ENCODE data around the gene MPDU1.

Gene MPDU1

DNA sequence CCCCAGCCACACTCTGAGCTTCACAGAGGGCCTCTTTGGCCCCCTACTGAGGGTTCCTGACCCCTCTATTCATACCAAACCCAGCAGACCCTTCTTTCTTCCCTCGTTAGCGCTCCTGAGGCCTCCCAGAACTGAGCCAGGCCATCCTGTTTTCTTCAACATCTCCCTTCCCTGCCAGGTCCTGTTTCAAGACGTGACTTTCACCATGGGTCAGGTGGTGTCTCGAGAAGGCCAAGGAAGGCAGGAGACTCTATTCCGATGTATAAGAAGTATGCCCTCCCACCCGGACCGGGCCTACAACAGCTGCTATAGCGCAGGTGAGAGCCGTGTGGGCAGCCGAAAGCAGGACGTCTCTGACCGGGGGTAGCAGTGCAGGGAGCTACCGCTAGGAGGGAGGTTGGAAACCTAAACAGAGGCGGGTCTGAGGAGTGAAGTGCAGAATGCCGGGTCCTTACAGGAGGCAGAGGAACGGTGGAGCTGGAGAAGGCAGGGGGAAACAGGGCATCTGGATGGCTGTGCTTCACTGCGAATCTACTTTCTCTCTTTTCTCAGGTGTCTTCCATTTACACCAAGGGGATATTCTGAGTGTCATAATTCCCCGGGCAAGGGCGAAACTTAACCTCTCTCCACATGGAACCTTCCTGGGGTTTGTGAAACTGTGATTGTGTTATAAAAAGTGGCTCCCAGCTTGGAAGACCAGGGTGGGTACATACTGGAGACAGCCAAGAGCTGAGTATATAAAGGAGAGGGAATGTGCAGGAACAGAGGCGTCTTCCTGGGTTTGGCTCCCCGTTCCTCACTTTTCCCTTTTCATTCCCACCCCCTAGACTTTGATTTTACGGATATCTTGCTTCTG lies 23.3 kb upstream of the MPDU1 start:
- DNase-seq (ENCODE audit: low read depth in 2 of 2), result peak in 1 of 2 donors; percentile 44

GRCh38 chr17:7561028-7561575 lies 22.6 kb upstream of the MPDU1 start:
- DNase-seq (ENCODE audit: low read depth in 2 of 2), result peak; percentile 74 to 80

GRCh38 chr17:7561589-7562207 lies 22.0 kb upstream of the MPDU1 start, which contains the start of gene SENP3:
Gene SENP3, plus strand, starts transcription at chr17:7561919. Its CDS starts 1,158 bp downstream, at chr17:7563077.
- DNase-seq (ENCODE audit: low read depth in 2 of 2), result peak; percentile 89 to 90

GRCh38 chr17:7562208-7562605 lies 21.4 kb upstream of the MPDU1 start:
- no peak for DNase-seq (ENCODE audit: low read depth in 2 of 2)

- DNase-seq (ENCODE audit: low read depth in 2 of 2), result no peak
These were observed 20.4 kb upstream of the MPDU1 start for GRCh38 chr17:7563115-7563869.

- DNase-seq (ENCODE audit: low read depth in 2 of 2), result no peak
These were observed 14.1 kb upstream of the MPDU1 start for GRCh38 chr17:7569571-7569970.

DNA sequence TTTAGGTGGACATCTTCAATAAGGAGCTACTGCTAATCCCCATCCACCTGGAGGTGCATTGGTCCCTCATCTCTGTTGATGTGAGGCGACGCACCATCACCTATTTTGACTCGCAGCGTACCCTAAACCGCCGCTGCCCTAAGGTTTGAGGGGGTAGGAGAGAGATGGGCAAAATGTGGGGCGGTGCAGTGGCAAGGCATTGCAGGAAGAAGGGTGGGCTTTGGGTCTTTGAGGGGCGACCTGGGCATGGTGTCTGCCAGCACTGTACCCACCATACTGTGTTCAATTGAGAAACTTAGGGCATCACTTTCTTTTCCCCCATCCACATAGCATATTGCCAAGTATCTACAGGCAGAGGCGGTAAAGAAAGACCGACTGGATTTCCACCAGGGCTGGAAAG lies 13.3 kb upstream of the MPDU1 start:
- no peak for DNase-seq (ENCODE audit: low read depth in 2 of 2)

GRCh38 chr17:7572338-7572587 lies 11.4 kb upstream of the MPDU1 start:
- no peak for DNase-seq (ENCODE audit: low read depth in 2 of 2)

GRCh38 chr17:7572588-7573323 lies 10.9 kb upstream of the MPDU1 start:
- peak; percentile 98 to 99 for DNase-seq (ENCODE audit: low read depth in 2 of 2)

GRCh38 chr17:7573324-7574080 lies 10.2 kb upstream of the MPDU1 start:
- peak; percentile 83 to 85 for DNase-seq (ENCODE audit: low read depth in 2 of 2)

DNA sequence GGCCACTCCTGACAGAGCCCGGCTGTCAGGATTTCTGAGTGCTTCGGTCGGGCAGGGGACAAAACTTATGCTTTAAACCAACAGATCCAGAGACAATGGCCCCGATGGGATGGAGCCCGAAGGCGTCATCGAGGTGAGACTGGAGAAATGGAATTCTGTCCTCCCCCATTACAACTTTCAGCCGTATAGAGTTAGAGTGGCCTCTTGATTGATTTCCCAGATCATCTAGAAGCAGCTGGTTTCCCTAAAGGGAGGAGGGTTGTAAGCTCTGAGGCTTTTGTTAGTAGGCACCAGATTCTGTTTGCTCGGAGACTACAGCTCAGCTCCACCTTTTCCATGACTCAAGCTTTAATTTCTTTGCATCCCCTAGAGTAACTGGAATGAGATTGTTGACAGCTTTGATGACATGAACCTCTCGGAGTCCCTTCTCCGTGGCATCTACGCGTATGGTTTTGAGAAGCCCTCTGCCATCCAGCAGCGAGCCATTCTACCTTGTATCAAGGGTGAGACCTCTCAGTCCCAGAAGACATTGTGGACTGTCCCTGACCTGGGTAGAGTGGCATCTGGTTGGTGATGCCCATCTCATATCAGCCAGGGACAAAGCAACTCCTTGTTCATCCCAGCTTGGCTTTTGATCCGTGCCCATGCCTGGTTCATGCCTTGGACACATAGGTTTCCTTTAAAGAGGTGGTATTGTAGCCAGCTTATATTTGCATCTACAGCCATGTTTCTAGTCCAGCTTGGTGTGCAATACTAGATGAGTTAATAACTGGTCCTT lies 9.3 kb upstream of the MPDU1 start:
- DNase-seq (ENCODE audit: low read depth in 2 of 2), result no peak

DNA sequence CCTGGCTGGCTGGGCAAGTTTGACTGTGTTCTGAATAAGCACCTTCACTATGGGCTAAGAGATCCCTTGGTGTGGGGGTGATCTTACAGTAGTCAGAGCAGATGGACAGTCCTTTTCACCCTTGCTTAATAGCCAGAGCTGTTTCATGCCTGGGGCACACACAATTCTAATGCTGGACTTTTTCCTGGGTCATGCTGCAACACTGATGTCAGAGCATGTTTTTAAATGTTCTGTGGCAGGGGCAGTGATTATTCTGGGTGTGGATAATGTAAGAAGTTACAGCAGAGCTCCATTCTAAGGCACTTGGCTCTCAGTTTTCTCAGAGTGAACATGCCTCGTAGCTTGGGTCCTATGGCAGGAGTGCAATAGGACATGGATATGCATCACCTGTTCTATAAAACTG lies 8.2 kb upstream of the MPDU1 start:
- no peak for DNase-seq (ENCODE audit: low read depth in 2 of 2)

GRCh38 chr17:7575959-7576358 lies 7.7 kb upstream of the MPDU1 start:
- no peak for DNase-seq (ENCODE audit: low read depth in 2 of 2)

DNA sequence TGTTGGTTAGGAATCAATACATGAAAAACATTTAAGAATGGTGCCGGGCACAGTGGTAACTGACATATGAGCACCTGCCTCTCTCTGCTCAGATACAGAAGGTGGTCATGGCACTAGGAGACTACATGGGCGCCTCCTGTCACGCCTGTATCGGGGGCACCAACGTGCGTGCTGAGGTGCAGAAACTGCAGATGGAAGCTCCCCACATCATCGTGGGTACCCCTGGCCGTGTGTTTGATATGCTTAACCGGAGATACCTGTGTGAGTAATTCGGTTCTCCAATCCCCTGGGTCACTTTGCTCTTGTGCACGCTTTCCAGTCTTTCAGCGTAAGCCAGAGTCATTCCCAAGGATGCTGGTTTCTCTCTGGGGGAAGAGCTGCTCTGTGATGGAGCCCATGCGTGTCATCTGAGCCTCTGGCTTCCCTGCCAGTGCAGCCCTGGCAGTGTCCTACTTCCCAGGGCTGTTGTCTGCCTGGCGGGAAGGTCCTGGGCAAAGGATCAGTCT lies 7.2 kb upstream of the MPDU1 start:
- DNase-seq (ENCODE audit: low read depth in 2 of 2), result no peak

- no peak for DNase-seq (ENCODE audit: low read depth in 2 of 2)
These were observed 6.1 kb upstream of the MPDU1 start for GRCh38 chr17:7577327-7578199.

DNA sequence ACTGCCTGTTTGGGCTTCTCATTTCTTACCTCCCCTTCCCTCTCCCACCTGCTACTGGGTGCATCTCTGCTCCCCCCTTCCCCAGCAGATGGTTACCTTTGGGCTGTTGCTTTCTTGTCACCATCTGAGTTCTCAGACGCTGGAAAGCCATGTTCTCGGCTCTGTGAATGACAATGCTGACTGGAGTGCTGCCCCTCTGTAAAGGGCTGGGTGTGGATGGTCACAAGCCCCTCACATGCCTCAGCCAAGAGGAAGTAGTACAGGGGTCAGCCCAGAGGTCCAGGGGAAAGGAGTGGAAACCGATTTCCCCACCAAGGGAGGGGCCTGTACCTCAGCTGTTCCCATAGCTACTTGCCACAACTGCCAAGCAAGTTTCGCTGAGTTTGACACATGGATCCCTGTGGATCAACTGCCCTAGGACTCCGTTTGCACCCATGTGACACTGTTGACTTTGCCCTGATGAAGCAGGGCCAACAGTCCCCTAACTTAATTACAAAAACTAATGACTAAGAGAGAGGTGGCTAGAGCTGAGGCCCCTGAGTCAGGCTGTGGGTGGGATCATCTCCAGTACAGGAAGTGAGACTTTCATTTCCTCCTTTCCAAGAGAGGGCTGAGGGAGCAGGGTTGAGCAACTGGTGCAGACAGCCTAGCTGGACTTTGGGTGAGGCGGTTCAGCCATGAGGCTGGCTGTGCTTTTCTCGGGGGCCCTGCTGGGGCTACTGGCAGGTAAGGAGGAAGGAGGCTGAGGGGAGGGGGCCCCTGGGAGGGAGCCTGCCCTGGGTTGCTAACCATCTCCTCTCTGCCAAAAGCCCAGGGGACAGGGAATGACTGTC lies 4.4 kb upstream of the MPDU1 start, which contains the start of gene CD68:
Gene CD68 (plus strand): TSS at position 638 of the 833 bp plus-strand sequence. CDS start 40 bp downstream, at position 678.
- peak; percentile 66 to 72 for DNase-seq (ENCODE audit: low read depth in 2 of 2)

- DNase-seq (ENCODE audit: low read depth in 2 of 2), result no peak
These were observed 3.6 kb upstream of the MPDU1 start for GRCh38 chr17:7579834-7580603.

Measured in stimulated activated CD8-positive, alpha-beta memory T cell treated with anti-CD3 and anti-CD28 coated beads, Interleukin-15, amount 100 ng/mL, for 48 hours (primary cell).